GM12872 (cell line): ENCODE measurements around the gene DGCR2.
A peak's percentile ranks its signal among the peaks of the same experiment; 100 is the strongest.

Experiments
- TF ChIP-seq, protein P1 (sequence below): IDR thresholded peaks from 3 replicates; pipeline ENCODE4 v1.5.1; 2011; ENCODE audit warnings: low read depth, mild to moderate bottlenecking, low read length, moderate library complexity; ENCODE audit not compliant: insufficient read depth

DGCR2 gene

GRCh38 chr22:19004471-19004870 lies 117.7 kb downstream of the DGCR2 start:
- TF ChIP-seq, protein P1, sequence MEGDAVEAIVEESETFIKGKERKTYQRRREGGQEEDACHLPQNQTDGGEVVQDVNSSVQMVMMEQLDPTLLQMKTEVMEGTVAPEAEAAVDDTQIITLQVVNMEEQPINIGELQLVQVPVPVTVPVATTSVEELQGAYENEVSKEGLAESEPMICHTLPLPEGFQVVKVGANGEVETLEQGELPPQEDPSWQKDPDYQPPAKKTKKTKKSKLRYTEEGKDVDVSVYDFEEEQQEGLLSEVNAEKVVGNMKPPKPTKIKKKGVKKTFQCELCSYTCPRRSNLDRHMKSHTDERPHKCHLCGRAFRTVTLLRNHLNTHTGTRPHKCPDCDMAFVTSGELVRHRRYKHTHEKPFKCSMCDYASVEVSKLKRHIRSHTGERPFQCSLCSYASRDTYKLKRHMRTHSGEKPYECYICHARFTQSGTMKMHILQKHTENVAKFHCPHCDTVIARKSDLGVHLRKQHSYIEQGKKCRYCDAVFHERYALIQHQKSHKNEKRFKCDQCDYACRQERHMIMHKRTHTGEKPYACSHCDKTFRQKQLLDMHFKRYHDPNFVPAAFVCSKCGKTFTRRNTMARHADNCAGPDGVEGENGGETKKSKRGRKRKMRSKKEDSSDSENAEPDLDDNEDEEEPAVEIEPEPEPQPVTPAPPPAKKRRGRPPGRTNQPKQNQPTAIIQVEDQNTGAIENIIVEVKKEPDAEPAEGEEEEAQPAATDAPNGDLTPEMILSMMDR = no peak

DNA sequence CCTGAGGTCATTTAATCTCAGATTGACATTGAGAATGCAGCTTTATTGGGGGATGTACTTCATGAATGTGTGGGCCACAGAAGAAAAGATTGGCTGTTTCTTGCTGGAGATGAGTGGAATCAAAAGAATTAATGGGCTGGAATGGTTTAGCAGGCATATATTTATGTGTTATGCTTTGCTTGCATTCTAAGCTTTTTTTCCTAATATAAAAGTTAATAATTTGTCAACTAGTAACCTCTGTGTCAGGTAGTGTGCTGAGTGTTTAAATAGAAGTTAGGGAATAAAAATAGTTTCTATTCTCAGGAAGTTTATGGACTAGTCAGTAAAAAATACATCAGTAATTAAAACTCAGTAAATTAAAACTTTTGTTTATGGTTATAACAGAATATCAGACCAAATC lies 118.7 kb downstream of the DGCR2 start:
- TF ChIP-seq, protein P1 = no peak

- TF ChIP-seq, protein P1 = no peak
These were observed 119.6 kb downstream of the DGCR2 start for GRCh38 chr22:19002684-19003038.

DNA sequence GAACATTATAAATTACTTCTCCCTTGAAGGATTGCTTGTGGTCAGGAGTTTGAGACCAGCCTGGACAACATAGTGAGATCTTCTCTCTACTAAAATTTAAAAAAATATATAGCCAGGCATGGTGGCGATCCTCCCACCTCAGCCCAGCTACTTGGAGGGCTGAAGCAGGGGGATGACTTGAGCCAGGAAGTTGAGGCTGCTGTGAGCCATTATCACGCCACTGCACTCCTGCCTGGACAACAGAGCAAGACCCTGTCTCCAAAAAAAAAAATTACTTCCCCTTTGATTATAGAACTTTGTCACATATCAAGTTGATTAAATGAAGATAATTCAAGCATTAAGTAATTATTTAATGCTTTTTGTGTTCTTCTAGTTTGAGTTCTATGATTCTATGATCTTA lies 121.0 kb downstream of the DGCR2 start:
- TF ChIP-seq, protein P1 = no peak

DNA sequence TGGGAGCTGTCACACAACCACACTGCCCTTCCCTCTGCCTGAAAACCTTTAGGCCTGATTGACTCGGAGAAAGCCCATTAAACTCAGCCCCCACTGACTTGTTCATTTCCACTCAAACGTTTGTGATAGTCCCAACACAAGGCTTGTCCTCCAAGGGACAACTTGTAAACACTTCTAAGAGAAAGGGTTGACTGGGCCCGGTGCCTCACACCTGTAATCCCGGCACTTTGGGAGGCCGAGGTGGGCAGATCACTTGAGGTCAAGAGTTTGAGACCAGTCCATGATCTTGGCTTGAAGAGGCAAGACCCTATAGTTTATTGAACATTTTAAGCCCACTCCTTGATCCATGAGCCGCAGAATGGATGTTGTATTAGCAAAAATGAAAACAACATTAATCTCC lies 122.8 kb downstream of the DGCR2 start:
- TF ChIP-seq, protein P1 = no peak

DNA sequence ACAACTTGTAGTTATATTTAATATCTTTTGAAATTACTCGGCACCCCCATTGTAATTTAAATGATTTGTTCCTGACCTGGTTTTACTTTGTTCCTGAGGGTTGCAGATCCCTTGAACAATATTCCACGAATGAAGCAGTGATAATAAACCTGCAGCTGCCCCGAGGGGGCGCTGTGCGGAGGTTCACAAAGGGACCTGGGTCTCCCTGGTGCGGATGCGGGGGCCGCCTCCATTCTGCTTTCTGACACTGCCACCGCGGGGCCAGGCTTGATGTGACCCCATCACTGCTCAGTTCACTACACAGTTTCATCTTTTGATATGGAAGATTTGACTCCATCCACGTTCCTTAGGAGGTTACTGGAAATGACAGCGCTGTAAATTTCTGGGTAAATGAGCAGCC lies 123.2 kb downstream of the DGCR2 start:
- TF ChIP-seq, protein P1 = peak; percentile 42; the same call in 2 of the 3 replicates

GRCh38 chr22:18997925-18998315 lies 124.3 kb downstream of the DGCR2 start:
- TF ChIP-seq, protein P1 = no peak
